Measurements from ENCODE around the gene CELSR1. TPM values are rescaled to one million over a fixed set of nuclear protein-coding genes. Genes with fewer than 3 reads are reported as not detected.
"Not testable (repeated sequence)": the region's sequence is repeated elsewhere in the genome, so short reads cannot be mapped to it uniquely, and the experiment has no call there.

CELSR1 gene
- total RNA-seq, 1 experiment from 2014 or later, result 33.2 TPM

DNA sequence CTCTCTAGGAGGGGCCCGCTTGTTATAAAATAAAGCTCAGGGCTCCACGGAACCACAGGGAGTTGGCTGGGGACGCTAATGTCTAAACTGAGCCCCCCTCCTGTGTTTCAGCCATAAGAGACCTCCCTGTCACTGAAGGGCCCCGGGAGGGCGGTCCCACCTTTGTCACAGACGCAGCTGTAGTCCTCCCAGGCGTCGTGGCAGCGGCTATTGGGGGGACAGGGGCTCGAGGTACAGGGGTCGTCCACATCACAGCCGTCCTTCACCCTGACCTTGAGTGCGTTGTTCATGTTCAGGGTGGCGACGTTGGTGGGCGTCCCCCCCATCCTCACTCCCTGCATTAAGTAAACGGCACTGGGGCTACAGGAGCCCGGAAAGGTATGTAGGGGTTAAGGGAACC is 139.9 kb downstream of the CELSR1 start:
- Histone ChIP-seq H3K9me3 (no peaks in the 10 kb centered on the region), H3K4me1 (no peaks in the 10 kb centered on the region), H3K27me3 (replicated peaks; ENCODE audit: control insufficient read depth, insufficient read depth, low read length) (no peaks in the 10 kb centered on the region), H3K36me3 (ENCODE audit: control insufficient read depth, insufficient read depth, low read length) (no peaks in the 10 kb centered on the region), H3K4me3 (ENCODE audit: low read depth, low read length) (no peak overlapping the region)
- no peak for DNase-seq
- H3K27me3 Mint-ChIP-seq (ENCODE audit: insufficient read depth, unreplicated experiment), result no peaks in the 10 kb centered on the region
- H3K27ac Mint-ChIP-seq (ENCODE audit: unreplicated experiment), result no peak overlapping the region
- H3K9me3 Mint-ChIP-seq (ENCODE audit: unreplicated experiment), result no peaks in the 10 kb centered on the region
- H3K4me3 Mint-ChIP-seq (ENCODE audit: unreplicated experiment), result no peak overlapping the region
- intact Hi-C loops (cut with micrococcal nuclease; ENCODE audit: unreplicated experiment), result no loop called here
- POLR2A ChIA-PET, result no interaction called here
- CTCF ChIA-PET, result no interaction called here
- no TSS peak for BruUV-seq (replicated peaks)
- TF ChIP-seq, protein P1, sequence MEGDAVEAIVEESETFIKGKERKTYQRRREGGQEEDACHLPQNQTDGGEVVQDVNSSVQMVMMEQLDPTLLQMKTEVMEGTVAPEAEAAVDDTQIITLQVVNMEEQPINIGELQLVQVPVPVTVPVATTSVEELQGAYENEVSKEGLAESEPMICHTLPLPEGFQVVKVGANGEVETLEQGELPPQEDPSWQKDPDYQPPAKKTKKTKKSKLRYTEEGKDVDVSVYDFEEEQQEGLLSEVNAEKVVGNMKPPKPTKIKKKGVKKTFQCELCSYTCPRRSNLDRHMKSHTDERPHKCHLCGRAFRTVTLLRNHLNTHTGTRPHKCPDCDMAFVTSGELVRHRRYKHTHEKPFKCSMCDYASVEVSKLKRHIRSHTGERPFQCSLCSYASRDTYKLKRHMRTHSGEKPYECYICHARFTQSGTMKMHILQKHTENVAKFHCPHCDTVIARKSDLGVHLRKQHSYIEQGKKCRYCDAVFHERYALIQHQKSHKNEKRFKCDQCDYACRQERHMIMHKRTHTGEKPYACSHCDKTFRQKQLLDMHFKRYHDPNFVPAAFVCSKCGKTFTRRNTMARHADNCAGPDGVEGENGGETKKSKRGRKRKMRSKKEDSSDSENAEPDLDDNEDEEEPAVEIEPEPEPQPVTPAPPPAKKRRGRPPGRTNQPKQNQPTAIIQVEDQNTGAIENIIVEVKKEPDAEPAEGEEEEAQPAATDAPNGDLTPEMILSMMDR (IDR thresholded peaks at IDR 0.05; ENCODE audit: insufficient read depth in 1 of 2, low read depth in 1 of 2, low read length in 1 of 2, severe bottlenecking in 1 of 2, unreplicated experiment in 1 of 2), result no peak
- H3K36me3 Mint-ChIP-seq (ENCODE audit: insufficient read depth, unreplicated experiment), result no peaks in the 10 kb centered on the region
- no peaks in the 10 kb centered on the region for H3K4me1 Mint-ChIP-seq (ENCODE audit: low read depth, unreplicated experiment)

DNA sequence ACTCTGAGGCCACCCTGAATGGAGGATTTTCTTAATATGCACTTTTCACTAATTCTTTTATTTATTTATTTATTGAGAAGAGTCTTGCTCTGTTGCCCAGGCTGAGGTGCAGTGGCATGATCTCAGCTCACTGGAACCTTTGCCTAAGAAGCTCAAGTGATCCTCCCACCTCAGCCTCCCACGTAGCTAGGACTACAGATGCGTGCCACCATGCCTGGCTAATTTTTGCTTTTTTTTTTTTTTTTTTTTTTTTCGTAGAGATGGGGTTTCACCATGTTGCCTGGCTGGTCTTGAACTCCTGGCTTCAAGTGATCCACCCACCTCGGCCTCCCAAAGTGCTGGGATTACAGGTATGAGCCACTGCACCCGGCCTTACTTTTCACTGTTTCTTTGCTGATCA is 140.4 kb downstream of the CELSR1 start:
- POLR2A ChIA-PET; intact Hi-C loops (cut with micrococcal nuclease; ENCODE audit: unreplicated experiment): not testable (repeated sequence)

GRCh38 chr22:46395145-46395544 is 142.3 kb downstream of the CELSR1 start:
- Histone ChIP-seq H3K9me3 (no peaks in the 10 kb centered on the region), H3K27me3 (replicated peaks; ENCODE audit: control insufficient read depth, insufficient read depth, low read length) (no peaks in the 10 kb centered on the region), H3K4me1 (no peaks in the 10 kb centered on the region), H3K36me3 (ENCODE audit: control insufficient read depth, insufficient read depth, low read length) (no peaks in the 10 kb centered on the region), H3K4me3 (ENCODE audit: low read depth, low read length) (no peak overlapping the region)
- DNase-seq, result no peak
- Mint-ChIP-seq H3K27me3 (ENCODE audit: insufficient read depth, unreplicated experiment) (no peaks in the 10 kb centered on the region), H3K4me3 (ENCODE audit: unreplicated experiment) (no peak overlapping the region), H3K9me3 (ENCODE audit: unreplicated experiment) (no peaks in the 10 kb centered on the region), H3K27ac (ENCODE audit: unreplicated experiment) (no peak overlapping the region), H3K36me3 (ENCODE audit: insufficient read depth, unreplicated experiment) (no peaks in the 10 kb centered on the region), H3K4me1 (ENCODE audit: low read depth, unreplicated experiment) (no peaks in the 10 kb centered on the region)
- ChIA-PET POLR2A (no interaction called here), CTCF (no interaction called here)
- TF ChIP-seq, protein P1 (IDR thresholded peaks at IDR 0.05; ENCODE audit: insufficient read depth in 1 of 2, low read depth in 1 of 2, low read length in 1 of 2, severe bottlenecking in 1 of 2, unreplicated experiment in 1 of 2), result no peak
- BruUV-seq (replicated peaks), result no TSS peak
- intact Hi-C loops (cut with micrococcal nuclease; ENCODE audit: unreplicated experiment), result no loop called here

More for the DNA sequence above, 140.4 kb downstream of the CELSR1 start:
- not testable (repeated sequence) for H3K27ac Mint-ChIP-seq (ENCODE audit: unreplicated experiment); H3K9me3 Mint-ChIP-seq (ENCODE audit: unreplicated experiment); H3K4me1 ChIP-seq; H3K36me3 Mint-ChIP-seq (ENCODE audit: insufficient read depth, unreplicated experiment); H3K4me3 Mint-ChIP-seq (ENCODE audit: unreplicated experiment); H3K27me3 ChIP-seq (replicated peaks; ENCODE audit: control insufficient read depth, insufficient read depth, low read length); BruUV-seq (replicated peaks); H3K4me1 Mint-ChIP-seq (ENCODE audit: low read depth, unreplicated experiment); H3K9me3 ChIP-seq; H3K4me3 ChIP-seq (ENCODE audit: low read depth, low read length); DNase-seq; H3K27me3 Mint-ChIP-seq (ENCODE audit: insufficient read depth, unreplicated experiment); H3K36me3 ChIP-seq (ENCODE audit: control insufficient read depth, insufficient read depth, low read length)
- CTCF ChIA-PET, result interaction anchor here (0.6 kb wide), 1 partner anchor 174 kb away, joined by 7 read pairs; no protein-coding TSS in a partner anchor

GRCh38 chr22:46394622-46395021 is 142.8 kb downstream of the CELSR1 start:
- Histone ChIP-seq H3K4me1 (no peaks in the 10 kb centered on the region), H3K27me3 (replicated peaks; ENCODE audit: control insufficient read depth, insufficient read depth, low read length) (no peaks in the 10 kb centered on the region), H3K4me3 (ENCODE audit: low read depth, low read length) (no peak overlapping the region), H3K36me3 (ENCODE audit: control insufficient read depth, insufficient read depth, low read length) (no peaks in the 10 kb centered on the region), H3K9me3 (no peaks in the 10 kb centered on the region)
- DNase-seq, result no peak
- no peaks in the 10 kb centered on the region for H3K36me3 Mint-ChIP-seq (ENCODE audit: insufficient read depth, unreplicated experiment)
- no peaks in the 10 kb centered on the region for H3K4me1 Mint-ChIP-seq (ENCODE audit: low read depth, unreplicated experiment)
- no peak overlapping the region for H3K4me3 Mint-ChIP-seq (ENCODE audit: unreplicated experiment)
- H3K9me3 Mint-ChIP-seq (ENCODE audit: unreplicated experiment), result no peaks in the 10 kb centered on the region
- CTCF ChIA-PET, result no interaction called here
- TF ChIP-seq, protein P1 (IDR thresholded peaks at IDR 0.05; ENCODE audit: insufficient read depth in 1 of 2, low read depth in 1 of 2, low read length in 1 of 2, severe bottlenecking in 1 of 2, unreplicated experiment in 1 of 2), result no peak
- H3K27me3 Mint-ChIP-seq (ENCODE audit: insufficient read depth, unreplicated experiment), result no peaks in the 10 kb centered on the region
- POLR2A ChIA-PET, result no interaction called here
- no peak overlapping the region for H3K27ac Mint-ChIP-seq (ENCODE audit: unreplicated experiment)
- intact Hi-C loops (cut with micrococcal nuclease; ENCODE audit: unreplicated experiment), result loop anchor here (5.0 kb wide), 1 partner anchor 37 kb away; no protein-coding TSS in a partner anchor
- BruUV-seq (replicated peaks), result no TSS peak
